Measurements from ENCODE around the gene DPP6. TPM values are rescaled to one million over a fixed set of nuclear protein-coding genes. Genes with fewer than 3 reads are reported as not detected.

Gene DPP6
- total and polyA plus RNA-seq, 2 experiments from 2014 or later = not detected

- no peak for ATAC-seq
- no peak overlapping the region for H3K4me2 ChIP-seq
Observed at GRCh38 chr7:154753226-154753625, 701.0 kb downstream of the DPP6 start.

More at GRCh38 chr7:154753226-154753625, 701.0 kb downstream of the DPP6 start:
- no peak overlapping the region for H2AFZ ChIP-seq
- DNase-seq (ENCODE audit: low spot score) = no peak
- no peak overlapping the region for H3K27ac ChIP-seq (ENCODE audit: low read depth)
- no peaks in the 10 kb centered on the region; the same call in 1 of the 2 replicates for H3K36me3 ChIP-seq (ENCODE audit: insufficient read depth)
- TF ChIP-seq ETS1 (IDR thresholded peaks at IDR 0.05) (no peak), ZNF331 (CRISPR knock-in tag; IDR thresholded peaks at IDR 0.05; ENCODE audit: low read depth) (no peak), ZNF114 (CRISPR knock-in tag; IDR thresholded peaks at IDR 0.05) (no peak), NANOG (IDR thresholded peaks at IDR 0.05; ENCODE audit: borderline replicate concordance) (no peak), EZH2 (IDR thresholded peaks at IDR 0.05; ENCODE audit: low read depth, unreplicated experiment) (no peak), JUNB (IDR thresholded peaks at IDR 0.05; ENCODE audit: unreplicated experiment) (no peak), REST (IDR thresholded peaks at IDR 0.05; ENCODE audit: unreplicated experiment) (no peak), STAT1 (IDR thresholded peaks at IDR 0.05; ENCODE audit: unreplicated experiment) (no peak), CTCF (conservative IDR thresholded peaks at IDR 0.05; ENCODE audit: low read depth in 2 of 2) (no peak)
- H3K4me1 ChIP-seq (ENCODE audit: insufficient read depth) = no peaks in the 10 kb centered on the region
- H3F3A ChIP-seq (replicated peaks; ENCODE audit: low read depth) = no peaks in the 10 kb centered on the region
- no peaks in the 10 kb centered on the region for H4K20me1 ChIP-seq (replicated peaks; ENCODE audit: insufficient read depth)
- H3K9me2 ChIP-seq (ENCODE audit: insufficient read depth) = no peaks in the 10 kb centered on the region
- Mint-ChIP-seq H3K4me3 (no peak overlapping the region), H3K9me3 (no peaks in the 10 kb centered on the region; the same call in 2 of the 3 replicates), H3K4me1 (peaks cover 4% of the 10 kb centered on the region; the same call in 2 of the 3 replicates), H3K27me3 (ENCODE audit: insufficient read depth, low read depth, poor library complexity) (peaks cover 3% of the 10 kb centered on the region), H3K27ac (no peak overlapping the region), H3K36me3 (ENCODE audit: low read depth) (no peaks in the 10 kb centered on the region)
- H3K27me3 ChIP-seq (ENCODE audit: insufficient read depth) = no peaks in the 10 kb centered on the region
- no peaks in the 10 kb centered on the region for H3K79me2 ChIP-seq (replicated peaks; ENCODE audit: insufficient read depth)
- H3K4me3 ChIP-seq = no peak overlapping the region
